GM18873 (cell line): Measurements from ENCODE around the gene MAP1S.

Experiments
- ATAC-seq: cut with Tn5 transposase; IDR thresholded peaks from one replicate; pipeline ENCODE4 v1.9.1; 2021; ENCODE audit warnings: mild to moderate bottlenecking, moderate library complexity, moderate number of reproducible peaks; ENCODE audit not compliant: unreplicated experiment, low FRiP score

Gene MAP1S

DNA sequence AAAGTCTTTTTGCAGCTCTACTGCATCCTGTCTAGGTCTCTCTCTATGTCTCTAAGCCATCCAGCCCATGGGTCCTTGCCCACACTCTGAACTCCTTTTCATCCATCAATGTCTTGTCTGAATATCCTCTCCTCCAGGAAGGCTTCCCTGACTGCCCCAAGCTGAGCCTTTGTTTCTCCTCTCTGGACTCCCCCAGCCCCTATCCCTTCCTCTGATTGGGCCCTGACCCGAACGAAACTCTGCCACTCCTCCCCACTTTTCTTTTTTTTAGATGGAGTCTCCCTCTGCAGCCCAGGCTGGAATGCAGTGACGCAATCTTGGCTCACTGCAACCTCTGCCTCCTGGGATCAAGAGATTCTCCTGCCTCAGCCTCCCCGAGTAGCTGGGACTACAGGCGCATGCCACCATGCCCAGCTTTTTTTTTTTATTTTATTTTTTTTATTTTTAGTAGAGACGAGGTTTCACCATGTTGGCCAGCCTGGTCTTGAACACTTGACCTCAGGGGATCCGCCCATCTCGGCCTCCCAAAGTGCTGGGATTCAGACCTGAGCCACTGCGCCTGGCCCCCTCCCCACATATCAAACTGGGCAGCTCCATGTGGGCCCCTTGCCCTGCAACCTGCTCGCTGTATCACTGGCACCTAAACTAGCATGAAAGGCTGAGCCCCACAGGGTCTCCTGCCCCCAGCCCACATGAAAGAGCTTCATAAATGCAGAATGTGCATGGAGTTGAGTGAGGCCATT is 30.3 kb upstream of the MAP1S start:
- ATAC-seq = no peak

DNA sequence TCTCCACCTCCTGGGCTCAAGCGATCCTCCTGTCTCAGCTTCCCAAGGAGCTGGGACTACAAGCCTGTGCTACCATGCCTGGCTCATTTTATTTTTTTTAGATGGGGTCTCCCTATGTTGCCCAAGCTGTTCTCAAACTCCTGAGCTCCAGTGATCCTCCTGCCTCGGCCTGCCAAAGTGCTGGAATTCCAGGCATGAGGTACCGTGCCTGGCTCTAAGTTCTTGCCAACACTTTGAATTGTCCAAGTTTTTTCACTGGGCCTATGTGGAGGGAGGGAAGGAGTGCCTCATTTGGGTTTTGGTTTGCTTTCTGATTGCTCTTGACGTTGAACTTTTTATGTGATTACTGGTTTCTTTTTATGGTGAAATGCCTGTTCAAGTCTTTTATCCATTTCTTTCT is 26.7 kb upstream of the MAP1S start:
- no peak for ATAC-seq

DNA sequence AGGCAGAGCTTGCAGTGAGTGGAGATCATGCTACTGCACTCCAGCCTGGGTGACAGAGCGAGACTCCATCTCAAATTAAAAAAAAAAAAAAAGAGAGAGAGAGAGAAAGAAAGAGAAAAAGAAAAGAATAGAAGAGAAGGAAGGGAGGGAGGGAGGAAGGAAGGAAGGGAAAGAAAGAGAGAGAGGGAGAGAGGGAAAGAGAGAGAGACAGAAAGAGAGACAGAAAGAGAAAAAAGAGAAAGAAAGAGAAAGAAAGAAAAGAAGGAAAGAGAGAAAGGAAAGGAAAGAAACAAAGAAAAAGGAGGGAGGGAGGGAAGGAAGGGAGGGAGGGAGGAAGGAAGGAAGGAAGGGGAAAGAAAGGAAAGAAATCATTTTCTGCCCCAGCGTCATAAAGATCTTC is 24.1 kb upstream of the MAP1S start:
- no peak for ATAC-seq

DNA sequence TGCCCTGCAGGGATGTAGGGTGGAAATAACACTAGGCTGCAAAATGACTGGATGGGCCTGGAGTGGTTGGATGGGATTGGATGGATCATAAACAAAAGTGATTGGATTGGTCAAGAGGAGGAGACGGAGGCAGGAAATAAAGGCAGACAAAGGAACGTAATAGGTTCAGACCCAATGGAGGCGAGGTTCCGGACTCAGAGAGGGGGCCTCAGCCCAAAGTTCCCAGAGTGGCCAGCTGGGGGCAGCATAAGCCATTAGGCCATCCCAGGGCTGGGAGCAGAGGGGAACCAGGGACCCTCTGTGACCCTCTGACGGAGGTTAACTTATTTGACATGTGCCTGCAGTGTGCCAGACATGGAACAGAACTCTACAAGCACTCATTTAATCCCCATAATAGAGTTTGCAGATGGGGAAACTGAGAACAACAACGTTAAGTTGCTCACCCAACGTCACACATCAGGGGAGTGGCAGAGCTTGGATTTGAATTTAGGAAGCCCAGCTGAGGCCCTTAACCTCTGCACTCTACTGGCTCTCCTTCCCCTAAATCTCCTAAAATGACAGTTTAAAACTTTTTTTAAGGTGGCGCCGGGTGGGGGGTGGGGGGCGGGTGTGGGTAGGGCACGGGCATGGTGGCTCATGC is 15.3 kb upstream of the MAP1S start:
- no peak for ATAC-seq

DNA sequence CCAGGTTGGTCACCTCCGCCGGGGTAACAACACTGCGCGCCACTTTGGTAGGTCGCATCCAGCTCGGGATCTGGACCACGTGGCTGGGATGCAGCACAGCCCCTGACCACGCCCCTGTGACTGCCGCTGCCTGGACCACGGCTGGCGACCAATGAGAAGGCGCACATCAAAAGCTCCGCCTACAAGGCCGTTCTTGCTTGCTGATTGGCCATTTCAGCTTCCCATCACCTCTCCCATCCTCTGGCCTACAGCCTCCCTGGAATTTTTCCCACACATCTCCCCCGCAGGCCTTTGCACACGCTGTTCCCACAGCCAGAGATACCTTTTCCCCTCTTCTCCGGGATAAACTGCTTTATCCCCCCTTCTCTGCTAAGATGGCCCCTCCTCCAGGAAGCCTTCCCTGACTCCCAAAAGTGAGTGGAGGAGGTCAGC is 12.5 kb upstream of the MAP1S start:
- ATAC-seq = no peak

DNA sequence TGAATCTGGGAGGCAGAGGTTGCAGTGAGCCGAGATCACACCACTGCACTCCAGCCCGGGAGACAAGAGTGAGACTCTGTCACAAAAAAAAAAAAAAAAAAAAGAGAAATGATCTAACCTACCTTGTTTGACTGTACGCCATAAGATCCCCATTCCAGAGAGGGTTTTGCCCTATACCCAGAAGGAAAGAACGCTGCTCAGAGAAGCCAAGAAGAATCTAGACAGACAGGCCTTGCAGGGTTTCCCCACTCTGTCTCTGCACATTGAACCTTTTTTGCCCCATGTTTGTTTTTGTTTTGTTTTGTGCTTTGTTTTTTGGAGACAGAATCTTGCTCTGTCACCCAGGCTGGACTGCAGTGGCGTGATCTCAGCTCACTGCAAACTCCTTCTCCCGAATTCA is 7.4 kb upstream of the MAP1S start:
- no peak for ATAC-seq

DNA sequence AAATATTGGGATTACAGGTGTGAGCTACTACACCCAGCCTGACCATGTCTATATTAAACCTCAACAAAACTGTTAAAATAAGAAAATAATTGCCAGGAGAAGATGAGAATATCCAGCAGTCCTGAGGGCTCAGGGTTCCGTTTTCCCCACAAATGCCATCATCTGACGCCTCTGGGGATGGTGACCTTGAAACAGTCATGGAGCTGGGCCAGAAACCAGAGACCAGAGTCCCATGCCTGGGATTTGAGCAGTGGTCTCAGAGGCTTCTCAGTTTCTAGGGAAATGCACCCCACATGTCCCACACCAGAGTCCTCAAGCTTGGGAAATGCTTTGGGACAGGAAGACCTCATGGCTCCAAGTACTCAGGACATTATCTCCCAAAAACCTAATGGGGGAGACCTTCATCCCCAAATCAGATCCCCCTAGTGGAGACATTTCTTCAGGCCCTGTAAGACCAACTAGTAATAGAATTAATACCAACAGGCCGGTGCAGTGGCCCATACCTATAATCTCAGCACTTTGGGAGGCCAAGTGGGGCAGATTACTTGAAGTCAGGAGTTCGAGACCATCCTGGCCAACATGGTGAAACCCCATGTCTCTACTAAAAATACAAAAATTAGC is 2.9 kb upstream of the MAP1S start:
- ATAC-seq = no peak

DNA sequence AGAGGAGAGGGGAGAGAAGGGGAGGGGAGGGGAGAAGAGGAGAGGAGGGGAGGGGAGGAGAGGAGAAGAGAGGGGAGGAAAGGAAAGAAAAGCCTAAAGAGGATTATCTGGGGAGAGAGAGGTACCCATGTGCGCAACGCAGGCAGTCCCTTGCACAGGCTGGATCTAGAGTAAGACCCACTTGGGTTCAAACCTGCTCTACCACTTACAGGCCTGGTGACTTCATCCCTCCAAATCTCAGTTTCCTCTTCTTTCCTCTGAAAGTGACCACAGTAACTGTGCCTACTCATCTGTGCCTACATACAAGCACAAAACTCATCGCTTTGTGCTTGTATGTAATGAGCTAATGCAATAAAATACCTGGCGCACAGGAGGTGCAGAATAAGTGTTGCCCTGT is 732 bp upstream of the MAP1S start:
- no peak for ATAC-seq

DNA sequence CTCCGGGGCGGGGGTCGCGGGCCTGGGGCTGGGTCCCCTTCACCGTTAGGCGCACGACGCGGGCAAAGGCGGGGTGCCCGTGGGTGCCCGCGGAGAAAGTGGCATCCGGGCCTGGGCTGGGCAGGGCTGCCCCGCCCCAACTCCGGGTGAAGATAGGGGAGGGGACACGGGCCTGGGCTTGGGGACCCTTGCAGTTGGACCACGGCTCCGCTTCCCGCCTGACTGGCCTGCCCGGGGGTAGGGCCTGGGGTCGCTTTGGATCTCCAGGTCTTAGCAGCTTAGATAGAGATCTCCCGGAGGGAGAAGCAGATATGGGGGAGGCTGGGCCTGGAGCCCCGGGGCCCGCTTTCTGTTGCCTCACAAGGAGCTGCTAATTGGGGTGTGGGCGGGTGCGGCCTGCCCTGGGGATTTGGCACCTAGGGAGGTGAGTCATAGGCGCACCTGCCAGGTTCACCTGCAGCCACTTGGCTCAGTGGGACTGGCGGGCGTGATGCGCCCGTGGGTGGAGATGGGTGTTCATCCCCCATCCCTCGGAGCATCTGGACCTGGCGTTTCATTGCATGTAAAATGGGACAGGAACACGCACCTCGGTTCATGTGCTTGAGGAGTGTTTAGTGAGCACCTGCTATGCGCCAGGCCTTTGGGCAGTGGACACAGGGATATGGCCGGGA is 585 bp downstream of the MAP1S start:
- ATAC-seq = no peak

DNA sequence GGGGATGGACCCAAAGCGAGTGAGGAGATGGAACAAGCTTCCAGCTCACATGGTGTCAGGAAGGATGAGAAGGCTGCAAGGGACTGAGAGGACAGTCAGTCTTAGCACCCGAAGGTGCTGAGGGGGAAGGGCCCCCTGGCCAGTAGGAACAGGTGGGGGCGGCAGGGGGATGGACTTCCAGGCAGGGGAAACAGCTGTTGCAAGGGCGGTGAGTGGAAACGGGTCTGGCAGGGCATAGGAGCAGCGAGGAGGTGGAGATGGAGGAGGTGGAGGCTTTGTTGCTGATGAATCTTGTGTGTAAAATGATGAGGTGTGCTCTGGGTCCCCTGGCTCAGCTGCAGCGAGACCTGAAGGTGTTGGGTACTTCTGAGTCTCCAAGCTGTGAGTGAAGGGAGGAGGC is 1.2 kb downstream of the MAP1S start:
- ATAC-seq = no peak

DNA sequence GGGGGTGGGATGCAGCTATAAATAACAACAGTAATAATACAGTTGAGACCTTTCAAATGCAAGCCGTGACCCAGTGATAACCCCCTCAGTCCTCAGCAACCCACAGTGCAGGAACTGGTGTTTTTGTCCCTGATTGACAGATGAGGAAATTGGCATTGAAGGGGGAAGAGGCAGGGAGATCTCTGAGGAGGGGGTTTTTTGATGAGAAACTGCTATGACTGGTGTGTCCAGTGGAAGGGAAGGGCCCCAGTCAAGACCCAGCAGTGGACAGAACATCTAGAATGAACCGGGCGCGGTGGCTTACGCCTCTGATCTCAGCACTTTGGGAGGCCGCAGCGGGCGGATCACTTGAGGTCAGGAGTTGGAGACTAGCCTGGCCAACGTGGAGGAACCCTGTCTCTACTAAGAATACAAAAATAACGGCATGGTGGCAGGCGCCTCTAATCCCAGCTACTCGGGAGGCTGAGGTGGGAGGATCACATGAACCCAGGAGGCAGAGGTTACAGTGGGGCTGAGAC is 1.9 kb downstream of the MAP1S start:
- no peak for ATAC-seq

DNA sequence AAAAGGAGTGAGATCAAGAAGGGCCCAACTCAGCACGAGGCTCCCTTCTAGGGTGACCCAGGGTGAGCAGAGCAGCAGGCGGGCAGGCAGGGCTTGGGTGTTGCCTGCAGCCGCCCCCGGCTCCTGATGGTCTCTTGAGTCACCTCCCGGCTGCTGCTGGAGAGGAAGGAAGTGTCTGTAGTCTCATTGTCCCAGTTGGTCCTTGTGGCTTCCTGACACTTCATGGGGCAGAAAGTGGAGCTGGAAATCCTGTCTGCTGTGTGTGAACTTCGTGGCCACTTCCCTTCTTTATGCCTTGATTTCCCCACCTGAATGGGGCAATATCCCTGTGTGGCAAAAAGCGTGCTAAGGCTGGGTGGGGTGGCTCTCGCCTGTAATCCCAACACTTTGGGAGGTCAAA is 2.5 kb downstream of the MAP1S start:
- no peak for ATAC-seq

DNA sequence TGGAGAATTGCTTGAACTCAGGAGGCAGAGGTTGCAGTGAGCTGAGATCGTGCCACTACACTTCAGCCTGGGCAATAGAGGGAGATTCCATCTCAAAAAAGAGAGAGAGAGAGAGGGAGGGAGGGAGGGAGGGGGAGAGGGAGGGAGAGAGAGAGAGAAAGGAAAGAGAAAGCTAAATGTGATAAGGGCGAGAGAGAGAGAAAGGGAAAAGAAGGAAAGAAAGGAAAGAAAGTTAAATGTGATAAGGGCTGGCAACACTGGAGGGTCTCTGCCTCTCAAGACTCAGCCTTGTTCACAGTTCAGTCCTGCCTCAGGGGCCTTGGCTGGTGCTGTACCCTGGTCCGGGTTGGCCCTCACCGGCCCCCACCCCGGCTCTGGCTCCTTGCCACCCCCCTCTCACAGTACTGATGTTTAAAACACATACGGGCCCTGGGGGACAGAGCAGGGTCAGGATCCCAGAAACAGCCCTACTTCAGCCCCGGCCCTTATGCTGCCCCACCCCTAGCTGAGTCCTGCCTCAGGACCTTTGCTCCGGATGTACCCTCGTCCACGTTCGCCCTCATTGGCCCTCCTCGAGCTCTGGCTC is 3.5 kb downstream of the MAP1S start:
- no peak for ATAC-seq

DNA sequence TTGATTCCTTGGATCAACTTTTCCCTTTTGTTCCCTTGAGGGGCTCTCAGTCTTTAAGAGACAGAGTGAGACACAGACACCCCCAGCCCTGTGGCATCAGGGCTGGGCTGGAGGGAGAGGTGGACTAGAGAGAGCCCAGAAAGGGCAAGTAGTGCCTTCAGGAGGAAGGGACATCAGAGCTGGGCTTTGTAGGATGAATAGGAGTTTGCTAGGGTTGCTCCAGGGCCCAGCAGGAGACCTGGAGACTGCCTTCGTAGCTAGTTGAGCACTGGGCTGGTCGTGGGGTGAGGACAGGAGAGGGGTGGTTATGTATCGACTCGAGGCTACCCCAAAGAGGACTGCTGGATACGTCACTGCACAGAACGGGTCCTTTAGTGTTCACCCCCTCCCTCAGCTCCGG is 5.4 kb downstream of the MAP1S start:
- no peak for ATAC-seq

DNA sequence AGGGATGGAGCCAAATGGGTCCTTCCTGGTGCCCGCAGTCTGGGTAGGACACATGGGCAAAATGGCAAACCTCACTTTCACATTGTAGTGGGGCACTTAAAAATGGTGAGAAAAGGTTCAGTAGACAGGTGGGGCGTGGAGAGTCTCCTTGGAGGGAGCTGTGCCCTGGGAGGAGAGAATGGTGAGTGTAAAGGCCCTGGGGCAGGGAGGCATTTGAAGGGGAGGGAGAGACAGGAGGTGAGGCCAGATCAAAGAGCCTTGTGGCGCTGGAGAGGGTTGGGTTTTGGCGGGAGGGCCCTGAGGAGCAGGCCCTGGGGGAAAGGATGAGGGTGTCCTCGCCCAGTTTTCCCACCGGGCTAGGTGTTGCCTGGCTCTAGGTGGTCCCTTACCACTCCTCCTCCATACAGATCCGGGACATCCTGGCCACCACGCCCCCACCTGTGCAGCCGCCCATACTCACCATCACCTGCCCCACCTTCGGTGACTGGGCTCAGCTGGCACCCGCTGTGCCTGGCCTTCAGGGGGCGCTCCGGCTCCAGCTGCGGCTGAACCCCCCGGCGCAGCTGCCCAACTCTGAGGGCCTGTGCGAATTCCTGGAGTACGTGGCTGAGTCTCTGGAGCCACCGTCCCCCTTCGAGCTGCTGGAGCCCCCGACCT is 6.3 kb downstream of the MAP1S start:
- no peak for ATAC-seq

DNA sequence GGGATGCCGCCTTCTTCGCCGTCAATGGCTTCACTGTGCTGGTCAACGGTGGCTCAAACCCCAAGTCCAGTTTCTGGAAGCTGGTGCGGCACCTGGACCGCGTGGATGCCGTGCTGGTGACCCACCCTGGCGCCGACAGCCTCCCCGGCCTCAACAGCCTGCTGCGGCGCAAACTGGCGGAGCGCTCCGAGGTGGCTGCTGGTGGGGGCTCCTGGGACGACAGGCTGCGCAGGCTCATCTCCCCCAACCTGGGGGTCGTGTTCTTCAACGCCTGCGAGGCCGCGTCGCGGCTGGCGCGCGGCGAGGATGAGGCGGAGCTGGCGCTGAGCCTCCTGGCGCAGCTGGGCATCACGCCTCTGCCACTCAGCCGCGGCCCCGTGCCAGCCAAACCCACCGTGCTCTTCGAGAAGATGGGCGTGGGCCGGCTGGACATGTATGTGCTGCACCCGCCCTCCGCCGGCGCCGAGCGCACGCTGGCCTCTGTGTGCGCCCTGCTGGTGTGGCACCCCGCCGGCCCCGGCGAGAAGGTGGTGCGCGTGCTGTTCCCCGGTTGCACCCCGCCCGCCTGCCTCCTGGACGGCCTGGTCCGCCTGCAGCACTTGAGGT is 7.0 kb downstream of the MAP1S start:
- ATAC-seq = no peak

DNA sequence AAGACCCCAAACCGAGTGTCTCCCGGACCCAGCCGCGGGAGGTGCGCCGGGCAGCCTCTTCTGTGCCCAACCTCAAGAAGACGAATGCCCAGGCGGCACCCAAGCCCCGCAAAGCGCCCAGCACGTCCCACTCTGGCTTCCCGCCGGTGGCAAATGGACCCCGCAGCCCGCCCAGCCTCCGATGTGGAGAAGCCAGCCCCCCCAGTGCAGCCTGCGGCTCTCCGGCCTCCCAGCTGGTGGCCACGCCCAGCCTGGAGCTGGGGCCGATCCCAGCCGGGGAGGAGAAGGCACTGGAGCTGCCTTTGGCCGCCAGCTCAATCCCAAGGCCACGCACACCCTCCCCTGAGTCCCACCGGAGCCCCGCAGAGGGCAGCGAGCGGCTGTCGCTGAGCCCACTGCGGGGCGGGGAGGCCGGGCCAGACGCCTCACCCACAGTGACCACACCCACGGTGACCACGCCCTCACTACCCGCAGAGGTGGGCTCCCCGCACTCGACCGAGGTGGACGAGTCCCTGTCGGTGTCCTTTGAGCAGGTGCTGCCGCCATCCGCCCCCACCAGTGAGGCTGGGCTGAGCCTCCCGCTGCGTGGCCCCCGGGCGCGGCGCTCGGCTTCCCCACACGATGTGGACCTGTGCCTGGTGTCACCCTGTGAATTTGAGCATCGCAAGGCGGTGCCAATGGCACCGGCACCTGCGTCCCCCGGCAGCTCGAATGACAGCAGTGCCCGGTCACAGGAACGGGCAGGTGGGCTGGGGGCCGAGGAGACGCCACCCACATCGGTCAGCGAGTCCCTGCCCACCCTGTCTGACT is 7.9 kb downstream of the MAP1S start:
- ATAC-seq = no peak

DNA sequence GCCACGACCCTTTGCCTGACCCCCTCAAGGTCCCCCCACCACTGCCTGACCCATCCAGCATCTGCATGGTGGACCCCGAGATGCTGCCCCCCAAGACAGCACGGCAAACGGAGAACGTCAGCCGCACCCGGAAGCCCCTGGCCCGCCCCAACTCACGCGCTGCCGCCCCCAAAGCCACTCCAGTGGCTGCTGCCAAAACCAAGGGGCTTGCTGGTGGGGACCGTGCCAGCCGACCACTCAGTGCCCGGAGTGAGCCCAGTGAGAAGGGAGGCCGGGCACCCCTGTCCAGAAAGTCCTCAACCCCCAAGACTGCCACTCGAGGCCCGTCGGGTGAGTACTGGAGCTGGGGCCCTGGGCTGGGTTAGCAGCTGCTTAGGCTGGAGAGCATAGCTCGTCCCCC is 8.6 kb downstream of the MAP1S start:
- ATAC-seq = no peak

DNA sequence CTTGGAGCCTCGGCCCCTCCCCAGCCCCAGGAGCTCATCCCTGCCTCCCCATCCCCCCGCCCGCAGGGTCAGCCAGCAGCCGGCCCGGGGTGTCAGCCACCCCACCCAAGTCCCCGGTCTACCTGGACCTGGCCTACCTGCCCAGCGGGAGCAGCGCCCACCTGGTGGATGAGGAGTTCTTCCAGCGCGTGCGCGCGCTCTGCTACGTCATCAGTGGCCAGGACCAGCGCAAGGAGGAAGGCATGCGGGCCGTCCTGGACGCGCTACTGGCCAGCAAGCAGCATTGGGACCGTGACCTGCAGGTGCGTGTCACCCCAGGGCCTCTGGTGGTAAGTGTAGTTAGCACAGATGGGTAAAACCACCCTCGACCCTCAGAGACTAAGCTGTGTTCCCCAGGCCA is 13.8 kb downstream of the MAP1S start:
- ATAC-seq = no peak
